Osteoblast (primary cell): ENCODE data around the gene RASGRF2. TPM values are rescaled to one million over a fixed set of nuclear protein-coding genes. Genes with fewer than 3 reads are reported as not detected.
"Not testable (repeated sequence)": the region's sequence is repeated elsewhere in the genome, so short reads cannot be mapped to it uniquely, and the experiment has no call there.

Experiments
- DNase-seq: peaks from one replicate; pipeline ENCODE4 v3.0.0; 2011; ENCODE audit warnings: low spot score, mixed read lengths; ENCODE audit not compliant: insufficient read length; ENCODE audit errors: missing footprints
- H2AFZ ChIP-seq: 2 replicates; pipeline ENCODE4 v1.6.0; 2011; ENCODE audit warnings: mild to moderate bottlenecking, low read length
- H3K27ac ChIP-seq: 2 replicates; pipeline ENCODE4 v1.5.1; 2011; ENCODE audit warnings: mild to moderate bottlenecking, low read depth, low read length, moderate library complexity
- H3K27me3 ChIP-seq: 2 replicates; pipeline ENCODE4 v1.6.0; 2012; ENCODE audit warnings: mild to moderate bottlenecking, control low read depth, inconsistent platforms, low read length, moderate library complexity; ENCODE audit not compliant: insufficient read depth
- H3K36me3 ChIP-seq: 2 replicates; pipeline ENCODE4 v1.5.1; 2011; ENCODE audit warnings: mild to moderate bottlenecking, low read length, control low read depth, moderate library complexity; ENCODE audit not compliant: insufficient read depth
- H3K4me1 ChIP-seq: 2 replicates; pipeline ENCODE4 v1.5.1; 2011; ENCODE audit warnings: mild to moderate bottlenecking, low read length, control low read depth, moderate library complexity; ENCODE audit not compliant: insufficient read depth
- H3K4me2 ChIP-seq: 2 replicates; pipeline ENCODE4 v1.6.0; 2011; ENCODE audit warnings: mild to moderate bottlenecking, low read length; ENCODE audit not compliant: insufficient read depth
- H3K4me3 ChIP-seq: fragments of 200-600 bp; sonication (generic); 3 replicates; pipeline ENCODE4 v1.5.1; 2012; ENCODE audit warnings: mild to moderate bottlenecking, low read length, inconsistent platforms; ENCODE audit not compliant: insufficient read depth
- H3K79me2 ChIP-seq: 2 replicates; pipeline ENCODE4 v1.6.0; 2012; ENCODE audit warnings: mild to moderate bottlenecking, low read length, control low read depth, inconsistent platforms; ENCODE audit not compliant: insufficient read depth
- H3K9me3 ChIP-seq: 2 replicates; pipeline ENCODE4 v1.5.1; 2011; ENCODE audit warnings: low read depth, low read length, control low read depth
- H4K20me1 ChIP-seq: 2 replicates; pipeline ENCODE4 v1.6.0; 2012; ENCODE audit warnings: mild to moderate bottlenecking, low read length, control low read depth; ENCODE audit not compliant: insufficient read depth
- total RNA-seq: library from RNA; depleted of rRNA; stranded (reverse); fragments of >200 nt; gene quantifications from 2 replicates; pipeline ENCODE4 v1.2.3, GENCODE V29; 2012
- TF ChIP-seq, protein P1 (sequence below): IDR thresholded peaks from 2 replicates; pipeline ENCODE4 v1.5.1; 2011; ENCODE audit warnings: mild to moderate bottlenecking, low read depth, low read length, moderate library complexity; ENCODE audit errors: extremely low read depth

RASGRF2 gene
- total RNA-seq, 1 donor: under 0.01 TPM

DNA sequence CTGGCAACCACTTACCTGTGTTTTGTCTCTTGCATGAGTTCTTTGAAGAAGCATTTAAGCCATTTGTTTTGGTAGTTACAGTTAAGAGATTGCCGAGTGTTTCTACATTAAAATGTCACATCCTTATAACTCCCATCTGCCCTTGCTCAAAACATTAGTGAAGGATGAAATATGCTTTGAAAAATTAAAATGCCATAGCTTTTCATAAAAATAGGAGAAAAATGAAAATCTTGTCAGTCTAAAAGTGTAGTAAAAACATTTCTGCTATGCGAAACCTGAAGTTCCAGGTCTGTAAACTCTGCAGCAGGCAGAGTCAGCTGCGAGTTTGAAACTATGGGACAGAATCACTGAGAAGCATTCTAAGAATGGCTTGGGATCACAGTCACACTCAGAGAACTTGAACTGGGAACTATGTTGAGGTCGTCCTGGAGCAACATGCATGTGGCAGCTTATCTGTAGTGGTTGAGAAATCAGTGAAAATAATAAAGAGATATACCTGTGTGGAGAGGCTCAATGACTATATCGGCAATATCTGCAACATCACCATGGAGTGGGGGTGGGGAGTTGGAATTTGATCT, 67.4 kb downstream of the RASGRF2 start:
- Histone ChIP-seq H2AFZ (no peak overlapping the region), H3K9me3 (no peaks in the 10 kb centered on the region), H3K4me1 (no peaks in the 10 kb centered on the region), H3K4me3 (no peak overlapping the region), H4K20me1 (no peaks in the 10 kb centered on the region), H3K27ac (no peak overlapping the region), H3K79me2 (no peaks in the 10 kb centered on the region), H3K27me3 (peaks cover 4% of the 10 kb centered on the region), H3K36me3 (no peaks in the 10 kb centered on the region), H3K4me2 (no peak overlapping the region)
- TF ChIP-seq, protein P1, sequence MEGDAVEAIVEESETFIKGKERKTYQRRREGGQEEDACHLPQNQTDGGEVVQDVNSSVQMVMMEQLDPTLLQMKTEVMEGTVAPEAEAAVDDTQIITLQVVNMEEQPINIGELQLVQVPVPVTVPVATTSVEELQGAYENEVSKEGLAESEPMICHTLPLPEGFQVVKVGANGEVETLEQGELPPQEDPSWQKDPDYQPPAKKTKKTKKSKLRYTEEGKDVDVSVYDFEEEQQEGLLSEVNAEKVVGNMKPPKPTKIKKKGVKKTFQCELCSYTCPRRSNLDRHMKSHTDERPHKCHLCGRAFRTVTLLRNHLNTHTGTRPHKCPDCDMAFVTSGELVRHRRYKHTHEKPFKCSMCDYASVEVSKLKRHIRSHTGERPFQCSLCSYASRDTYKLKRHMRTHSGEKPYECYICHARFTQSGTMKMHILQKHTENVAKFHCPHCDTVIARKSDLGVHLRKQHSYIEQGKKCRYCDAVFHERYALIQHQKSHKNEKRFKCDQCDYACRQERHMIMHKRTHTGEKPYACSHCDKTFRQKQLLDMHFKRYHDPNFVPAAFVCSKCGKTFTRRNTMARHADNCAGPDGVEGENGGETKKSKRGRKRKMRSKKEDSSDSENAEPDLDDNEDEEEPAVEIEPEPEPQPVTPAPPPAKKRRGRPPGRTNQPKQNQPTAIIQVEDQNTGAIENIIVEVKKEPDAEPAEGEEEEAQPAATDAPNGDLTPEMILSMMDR: no peak
- DNase-seq: peak; percentile 6

GRCh38 chr5:81028888-81029287, 68.7 kb downstream of the RASGRF2 start:
- H3K27me3 ChIP-seq, H3K36me3 ChIP-seq, H3K79me2 ChIP-seq, DNase-seq, H3K4me1 ChIP-seq, H3K27ac ChIP-seq, H2AFZ ChIP-seq, H4K20me1 ChIP-seq, H3K9me3 ChIP-seq, H3K4me2 ChIP-seq, H3K4me3 ChIP-seq: not testable (repeated sequence)

GRCh38 chr5:81029736-81030135, 69.6 kb downstream of the RASGRF2 start:
- H3K27ac ChIP-seq, H3K27me3 ChIP-seq, H3K4me3 ChIP-seq, H3K9me3 ChIP-seq, H3K36me3 ChIP-seq, H3K4me1 ChIP-seq, DNase-seq, H4K20me1 ChIP-seq, H2AFZ ChIP-seq, H3K79me2 ChIP-seq, H3K4me2 ChIP-seq: not testable (repeated sequence)

GRCh38 chr5:81030236-81031034, 70.3 kb downstream of the RASGRF2 start:
- H3K36me3 ChIP-seq, H3K9me3 ChIP-seq: not testable (repeated sequence)

DNA sequence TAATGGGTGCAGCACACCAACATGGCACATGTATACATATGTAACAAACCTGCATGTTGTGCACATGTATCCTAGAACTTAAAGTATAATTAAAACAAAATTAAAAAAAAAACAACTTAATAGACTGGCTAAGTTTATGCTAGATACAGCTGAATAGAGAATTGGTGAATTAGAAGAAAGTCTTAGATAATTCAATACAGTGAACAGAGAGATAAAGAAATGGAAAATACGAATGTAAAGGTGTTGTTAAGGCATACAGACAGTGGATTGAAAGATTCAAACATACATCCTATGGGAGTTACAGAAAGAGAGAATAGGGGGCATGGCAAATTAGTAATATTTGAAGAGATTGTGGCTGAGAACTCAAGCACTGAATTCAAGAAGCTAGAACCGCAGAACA, 75.4 kb downstream of the RASGRF2 start:
- TF ChIP-seq, protein P1: no peak
- H3K4me3 ChIP-seq: no peak overlapping the region
- H3K9me3 ChIP-seq: no peaks in the 10 kb centered on the region
- H3K27me3 ChIP-seq: no peaks in the 10 kb centered on the region
- no peak for DNase-seq
- H3K4me1 ChIP-seq: no peaks in the 10 kb centered on the region
- no peaks in the 10 kb centered on the region for H3K36me3 ChIP-seq
- no peak overlapping the region for H2AFZ ChIP-seq
- no peak overlapping the region for H3K4me2 ChIP-seq
- H3K27ac ChIP-seq: no peak overlapping the region
- no peaks in the 10 kb centered on the region for H4K20me1 ChIP-seq
- H3K79me2 ChIP-seq: no peaks in the 10 kb centered on the region

More at GRCh38 chr5:81030236-81031034, 70.3 kb downstream of the RASGRF2 start:
- not testable (repeated sequence) for H3K27me3 ChIP-seq, H3K79me2 ChIP-seq, H3K4me3 ChIP-seq, H3K4me2 ChIP-seq, H4K20me1 ChIP-seq, DNase-seq, H2AFZ ChIP-seq, H3K27ac ChIP-seq, H3K4me1 ChIP-seq
